Ovary (tissue), 3 donors: ENCODE results near the gene KCNIP4.

ENCODE experiments used
- POLR2A ChIP-seq: fragments of 450-650 bp; IDR thresholded peaks from one replicate; pipeline ENCODE4 v1.6.1; 2017; ENCODE audit warnings: antibody characterized with exemption, mild to moderate bottlenecking, moderate library complexity
- TF ChIP-seq, protein P1 (sequence below), 3 donors: fragments of 450-650 bp in 2 of 3; fragments of 200-600 bp in 1 of 3; IDR thresholded peaks; one replicate each; pipeline versions ENCODE4 v1.5.1 to v1.8.0; 2016 to 2022; ENCODE audit warnings: antibody characterized with exemption in 3 of 3, mild to moderate bottlenecking in 1 of 3
- donor health status: DM: no; HTN: no; CAD: no.

DNA sequence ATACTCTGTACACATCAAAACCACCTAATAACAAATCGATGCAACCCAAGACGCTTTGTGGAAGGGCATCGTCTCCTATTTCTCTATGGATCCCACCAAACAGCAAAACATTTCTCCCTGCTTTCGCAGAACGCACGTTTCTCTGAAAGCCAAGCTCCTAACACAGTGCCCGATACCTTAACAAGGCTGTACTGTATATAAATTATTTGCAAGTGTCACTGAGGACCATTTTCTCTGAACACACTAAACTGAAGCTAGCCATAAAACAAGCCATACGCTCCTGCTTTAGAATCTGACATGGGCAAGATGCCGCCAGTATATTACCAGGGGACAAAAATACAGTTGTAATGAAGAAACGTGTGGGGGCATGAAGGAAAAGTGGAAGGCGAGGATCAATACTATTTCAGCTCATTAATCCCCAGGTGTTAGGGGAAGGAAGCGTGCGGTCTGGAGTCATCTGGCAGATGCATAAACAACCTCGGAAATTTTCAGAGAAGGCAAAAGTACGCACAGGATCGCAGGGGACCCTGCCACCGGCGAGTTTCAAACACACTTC lies 703 bp downstream of the KCNIP4 start:
- TF ChIP-seq POLR2A, result no peak
- TF ChIP-seq, protein P1, sequence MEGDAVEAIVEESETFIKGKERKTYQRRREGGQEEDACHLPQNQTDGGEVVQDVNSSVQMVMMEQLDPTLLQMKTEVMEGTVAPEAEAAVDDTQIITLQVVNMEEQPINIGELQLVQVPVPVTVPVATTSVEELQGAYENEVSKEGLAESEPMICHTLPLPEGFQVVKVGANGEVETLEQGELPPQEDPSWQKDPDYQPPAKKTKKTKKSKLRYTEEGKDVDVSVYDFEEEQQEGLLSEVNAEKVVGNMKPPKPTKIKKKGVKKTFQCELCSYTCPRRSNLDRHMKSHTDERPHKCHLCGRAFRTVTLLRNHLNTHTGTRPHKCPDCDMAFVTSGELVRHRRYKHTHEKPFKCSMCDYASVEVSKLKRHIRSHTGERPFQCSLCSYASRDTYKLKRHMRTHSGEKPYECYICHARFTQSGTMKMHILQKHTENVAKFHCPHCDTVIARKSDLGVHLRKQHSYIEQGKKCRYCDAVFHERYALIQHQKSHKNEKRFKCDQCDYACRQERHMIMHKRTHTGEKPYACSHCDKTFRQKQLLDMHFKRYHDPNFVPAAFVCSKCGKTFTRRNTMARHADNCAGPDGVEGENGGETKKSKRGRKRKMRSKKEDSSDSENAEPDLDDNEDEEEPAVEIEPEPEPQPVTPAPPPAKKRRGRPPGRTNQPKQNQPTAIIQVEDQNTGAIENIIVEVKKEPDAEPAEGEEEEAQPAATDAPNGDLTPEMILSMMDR (IDR thresholded peaks at IDR 0.05), result no peak
